GM12891 (cell line): Measurements from ENCODE around the gene XRCC2. TPM values are rescaled to one million over a fixed set of nuclear protein-coding genes. Genes with fewer than 3 reads are reported as not detected.
A peak's percentile ranks its signal among the peaks of the same experiment; 100 is the strongest.
"Not testable (repeated sequence)": the region's sequence is repeated elsewhere in the genome, so short reads cannot be mapped to it uniquely, and the experiment has no call there.

ENCODE experiments used
- DNase-seq: peaks from one replicate; pipeline ENCODE4 v3.0.0; 2011; ENCODE audit warnings: low spot score; ENCODE audit not compliant: insufficient read length
- FAIRE-seq: peaks from 2 replicates; lab custom pipeline; 2011; peaks lifted over from hg19 to GRCh38; lab: Jason Lieb, UNC
- PAX5 ChIP-seq: IDR thresholded peaks from 2 replicates; pipeline ENCODE4 v1.6.1; 2011; ENCODE audit warnings: low read length, moderate library complexity, mild to moderate bottlenecking; ENCODE audit not compliant: insufficient read depth, severe bottlenecking
- POLR2A ChIP-seq: IDR thresholded peaks from 2 replicates; pipeline ENCODE4 v1.6.1; 2011; ENCODE audit warnings: low read depth, low read length, control low read depth
- POLR2AphosphoS5 ChIP-seq: IDR thresholded peaks from 2 replicates; pipeline ENCODE4 v1.6.1; 2011; ENCODE audit warnings: low read depth, low read length, control low read depth
- POU2F2 ChIP-seq: IDR thresholded peaks from 2 replicates; pipeline ENCODE4 v1.6.1; 2011; ENCODE audit warnings: low read depth, mild to moderate bottlenecking, control low read depth, low read length, moderate library complexity
- SPI1 ChIP-seq: IDR thresholded peaks from 2 replicates; pipeline ENCODE4 v1.6.1; 2011; ENCODE audit warnings: low read depth, low read length, control low read depth
- TAF1 ChIP-seq: IDR thresholded peaks from 2 replicates; pipeline ENCODE4 v1.6.1; 2011; ENCODE audit warnings: low read depth, low read length, control low read depth
- polyA plus RNA-seq: library from polyadenylated mRNA; unstranded; fragments of >200 nt; gene quantifications from one replicate; pipeline ENCODE4 v1.2.1, GENCODE V29; 2012; ENCODE audit warnings: low read depth, missing spikeins, inconsistent platforms; ENCODE audit not compliant: missing spikeins

Gene XRCC2
- polyA plus RNA-seq, result 4.1 TPM

- DNase-seq (peak; percentile 93), FAIRE-seq (peak; percentile 98)
- TF ChIP-seq POLR2A, result peak; percentile 82
- no peak for TF ChIP-seq PAX5
- peak; percentile 48; the same call in 1 of the 2 replicates for TF ChIP-seq TAF1
- 0 out of 2 replicates have a peak, but pooled peaks have one; percentile 45 for TF ChIP-seq POU2F2
- TF ChIP-seq POLR2AphosphoS5, result peak; percentile 83
Measured at GRCh38 chr7:152675759-152676636, at the start of gene XRCC2. XRCC2 (minus strand) TSS chr7:152676141; CDS start chr7:152676079, 62 bp downstream.

DNA sequence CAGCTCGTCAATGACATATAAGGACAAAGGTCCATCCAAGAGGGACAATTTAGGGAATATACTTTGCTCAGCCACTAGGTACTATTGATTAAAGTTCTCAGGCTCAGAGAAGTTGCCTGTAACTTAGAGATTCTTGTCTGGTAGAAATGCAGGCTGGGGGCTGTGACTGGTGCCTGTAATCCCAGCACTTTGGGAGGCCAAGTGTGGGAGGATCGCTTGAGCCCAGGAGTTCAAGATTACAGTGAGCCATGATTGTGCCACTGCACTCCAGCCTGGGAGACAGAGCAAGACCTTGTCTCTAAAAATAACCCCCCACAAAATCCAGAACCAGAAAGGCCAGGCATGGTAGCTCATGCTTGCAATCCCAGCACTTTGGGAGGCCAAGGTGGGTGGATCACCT, 47.4 kb upstream of the XRCC2 start:
- TF ChIP-seq PAX5 (no peak), TAF1 (no peak)
- FAIRE-seq (no peak), DNase-seq (no peak)

GRCh38 chr7:152712412-152713042, 36.6 kb upstream of the XRCC2 start:
- not testable (repeated sequence) for DNase-seq, FAIRE-seq

GRCh38 chr7:152711444-152711944, 35.6 kb upstream of the XRCC2 start:
- no peak for FAIRE-seq
- no peak for DNase-seq
- TF ChIP-seq POU2F2 (no peak), SPI1 (no peak), TAF1 (no peak), POLR2AphosphoS5 (no peak), PAX5 (no peak), POLR2A (no peak)

DNA sequence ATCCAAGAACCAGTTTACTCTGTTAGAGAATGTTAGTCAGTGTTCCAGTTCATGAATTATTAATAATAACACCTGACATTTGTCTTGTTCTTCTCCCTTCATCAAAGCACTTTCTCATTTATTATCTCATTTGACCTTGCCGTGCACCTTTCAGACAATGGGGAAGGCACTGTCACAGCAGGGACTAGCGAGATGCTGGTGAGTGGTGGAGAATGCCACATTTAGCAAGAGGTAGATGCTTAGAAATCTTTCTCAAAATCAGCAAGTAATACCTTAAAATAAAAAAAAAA, 34.2 kb upstream of the XRCC2 start:
- no peak for DNase-seq
- no peak for FAIRE-seq
- no peak for TF ChIP-seq POLR2A
- no peak for TF ChIP-seq SPI1
- no peak for TF ChIP-seq PAX5
- TF ChIP-seq POU2F2, result no peak

- no peak for TF ChIP-seq TAF1
- TF ChIP-seq POLR2A, result no peak
- TF ChIP-seq SPI1, result no peak
- TF ChIP-seq POLR2AphosphoS5, result no peak
- no peak for TF ChIP-seq PAX5
- TF ChIP-seq POU2F2, result no peak
- DNase-seq (no peak), FAIRE-seq (no peak)
Measured at GRCh38 chr7:152709287-152710152, 33.6 kb upstream of the XRCC2 start.

GRCh38 chr7:152704796-152705384, 28.9 kb upstream of the XRCC2 start:
- no peak for FAIRE-seq
- TF ChIP-seq SPI1 (no peak), PAX5 (no peak), POLR2AphosphoS5 (no peak), POLR2A (no peak), POU2F2 (no peak), TAF1 (no peak)
- DNase-seq, result no peak

GRCh38 chr7:152699079-152699478, 23.1 kb upstream of the XRCC2 start:
- DNase-seq (no peak), FAIRE-seq (no peak)
- TF ChIP-seq SPI1 (no peak), POLR2AphosphoS5 (no peak), PAX5 (no peak), TAF1 (no peak), POU2F2 (no peak), POLR2A (no peak)

GRCh38 chr7:152697268-152697974, 21.5 kb upstream of the XRCC2 start:
- FAIRE-seq, DNase-seq: not testable (repeated sequence)

GRCh38 chr7:152692196-152692595, 16.3 kb upstream of the XRCC2 start:
- not testable (repeated sequence) for FAIRE-seq, DNase-seq
